Measurements from ENCODE around the gene IFNA13.

Gene IFNA13

GRCh38 chr9:21317956-21318923, 49.6 kb downstream of the IFNA13 start:
- in situ Hi-C loops (cut with HindIII; ENCODE audit: low pct_ligation_motif_present, low sequenced_read_pairs), result no loop called here
- H3K4me3 ChIP-seq (ENCODE audit: low read depth, low read length), result no peak overlapping the region
- H3K27ac ChIP-seq, result no peak overlapping the region
- peaks cover 5% of the 10 kb centered on the region for H3K27me3 ChIP-seq (replicated peaks)
- H3K36me3 ChIP-seq (replicated peaks), result peaks cover 6% of the 10 kb centered on the region
- peak; percentile 76 for TF ChIP-seq CTCF (IDR thresholded peaks at IDR 0.05; ENCODE audit: low read depth, low read length, missing control alignments)
- DNase-seq, result peak; percentile 36

All from brain microvascular endothelial cell (primary cell).